Thoracic aorta (tissue), 2 donors: Measurements from ENCODE around the gene RBM22. TPM values are rescaled to one million over a fixed set of nuclear protein-coding genes. Genes with fewer than 3 reads are reported as not detected.

Experiments used
- ATAC-seq: fragments of 150-250 bp; one replicate; pipeline ENCODE4 v1.8.0; 2017; ENCODE audit warnings: low read depth; ENCODE audit not compliant: insufficient number of reproducible peaks, low FRiP score
- DNase-seq: peaks from one replicate; pipeline ENCODE4 v3.0.0-alpha.2; 2020; ENCODE audit warnings: low spot score
- H3K27ac ChIP-seq, 2 donors: fragments of 200-600 bp; sonication (generic); 1 replicate in 1 of 2; 2 replicates in 1 of 2; pipeline ENCODE4 v1.5.1; 2016; ENCODE audit warnings: mild to moderate bottlenecking in 2 of 2, moderate library complexity in 2 of 2
- H3K27me3 ChIP-seq: fragments of 200-600 bp; sonication (generic); replicated peaks from 2 replicates; pipeline ENCODE4 v1.6.0; 2016; ENCODE audit warnings: mild to moderate bottlenecking; ENCODE audit not compliant: insufficient read depth
- H3K36me3 ChIP-seq: fragments of 200-600 bp; sonication (generic); one replicate; pipeline ENCODE4 v1.5.1; 2016
- H3K4me1 ChIP-seq, 2 donors: fragments of 200-600 bp; sonication (generic); 1 replicate in 1 of 2; 2 replicates in 1 of 2; pipeline versions ENCODE4 v1.5.1 to v1.6.0; 2016; ENCODE audit warnings: low read depth in 2 of 2, mild to moderate bottlenecking in 1 of 2; ENCODE audit not compliant: control insufficient read depth in 1 of 2
- H3K4me3 ChIP-seq: fragments of 200-600 bp; sonication (generic); 2 replicates; pipeline ENCODE4 v1.5.1; 2016; ENCODE audit warnings: mild to moderate bottlenecking
- H3K9me3 ChIP-seq: fragments of 200-600 bp; sonication (generic); 2 replicates; pipeline ENCODE4 v1.5.1; 2016
- CTCF ChIP-seq: fragments of 200-600 bp; sonication (generic); IDR thresholded peaks from one replicate; pipeline ENCODE4 v1.5.1; 2019; ENCODE audit warnings: antibody characterized with exemption
- total RNA-seq, 2 donors: library from RNA; depleted of rRNA; stranded (reverse); fragments of >200 nt; gene quantifications; one replicate each; pipeline versions ENCODE4 v1.1.0 to v1.2.3, GENCODE V29; 2016

RBM22 gene
- total RNA-seq, 2 donors from 2014 or later, result 37.8 to 46.5 TPM

DNA sequence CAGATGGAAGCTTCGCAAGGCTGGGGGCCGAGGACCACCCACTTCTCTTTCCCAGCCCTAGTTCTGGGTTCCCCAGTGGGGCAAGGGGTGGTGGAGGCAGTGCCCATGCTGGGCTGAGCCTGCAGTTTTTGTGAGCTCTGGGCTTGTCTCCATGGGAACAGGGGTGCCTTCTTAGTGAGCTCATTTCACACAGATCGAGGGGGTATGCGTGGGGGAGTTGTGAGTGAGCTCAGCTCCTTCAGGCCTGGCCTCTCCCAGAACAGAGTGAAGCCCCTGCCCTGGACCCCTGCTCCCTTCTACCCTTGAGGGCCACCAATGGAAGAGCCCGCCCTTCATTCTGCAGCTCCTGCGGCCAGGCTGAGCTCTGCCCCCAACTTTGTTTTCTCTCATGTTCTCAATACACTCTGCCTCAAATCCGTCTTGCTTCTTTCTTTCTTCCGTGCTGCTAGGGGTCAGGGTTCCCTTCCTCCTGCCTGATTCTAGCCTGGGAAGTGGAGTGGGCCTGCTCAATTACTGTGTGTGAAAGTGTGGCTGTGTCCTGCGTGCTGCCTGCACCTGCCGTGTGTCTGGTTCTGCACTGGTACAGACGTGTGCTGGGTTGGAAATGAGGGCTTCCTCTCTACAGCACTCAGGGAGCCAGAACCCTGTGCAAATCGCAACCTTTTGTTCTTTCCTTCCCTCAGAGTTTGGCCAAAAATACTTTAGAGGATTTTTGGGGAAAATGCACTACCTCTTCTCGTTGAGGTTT, 48.8 kb downstream of the RBM22 start:
- Histone ChIP-seq H3K9me3 (no peaks in the 10 kb centered on the region), H3K4me3 (no peak overlapping the region), H3K27ac (peak overlapping the region; percentile 75 to 98), H3K4me1 (peaks cover 55 to 84% of the 10 kb centered on the region in 2 donors), H3K36me3 (peaks cover 43% of the 10 kb centered on the region), H3K27me3 (no peaks in the 10 kb centered on the region)
- no peak for DNase-seq
- no peak for ATAC-seq
- TF ChIP-seq CTCF, result no peak

DNA sequence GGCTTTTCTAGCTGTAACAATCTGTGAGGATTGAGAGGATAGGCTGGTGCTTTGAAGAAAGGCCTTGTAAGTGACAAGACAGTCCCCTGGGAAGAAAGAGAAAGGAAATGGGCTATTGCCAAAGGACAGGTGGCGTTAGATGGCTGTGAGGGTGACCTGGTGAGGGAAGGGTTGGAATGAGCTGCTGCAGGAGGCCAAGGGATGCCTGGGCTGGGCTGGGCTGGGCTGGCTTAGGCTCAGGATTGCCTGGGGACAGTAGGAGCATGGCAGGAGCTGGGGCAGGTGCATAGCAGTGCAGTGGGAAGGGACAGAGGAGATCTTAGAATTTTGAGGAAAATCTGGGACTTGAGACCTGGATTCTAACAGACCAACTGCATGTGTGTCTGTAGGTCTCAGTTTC, 49.5 kb downstream of the RBM22 start:
- Histone ChIP-seq H3K4me1 (peaks cover 56 to 87% of the 10 kb centered on the region in 2 donors), H3K27me3 (no peaks in the 10 kb centered on the region), H3K4me3 (no peak overlapping the region), H3K27ac (peak overlapping the region; percentile 75 to 98), H3K36me3 (peaks cover 43% of the 10 kb centered on the region), H3K9me3 (no peaks in the 10 kb centered on the region)
- DNase-seq (no peak), ATAC-seq (no peak)
- no peak for TF ChIP-seq CTCF

DNA sequence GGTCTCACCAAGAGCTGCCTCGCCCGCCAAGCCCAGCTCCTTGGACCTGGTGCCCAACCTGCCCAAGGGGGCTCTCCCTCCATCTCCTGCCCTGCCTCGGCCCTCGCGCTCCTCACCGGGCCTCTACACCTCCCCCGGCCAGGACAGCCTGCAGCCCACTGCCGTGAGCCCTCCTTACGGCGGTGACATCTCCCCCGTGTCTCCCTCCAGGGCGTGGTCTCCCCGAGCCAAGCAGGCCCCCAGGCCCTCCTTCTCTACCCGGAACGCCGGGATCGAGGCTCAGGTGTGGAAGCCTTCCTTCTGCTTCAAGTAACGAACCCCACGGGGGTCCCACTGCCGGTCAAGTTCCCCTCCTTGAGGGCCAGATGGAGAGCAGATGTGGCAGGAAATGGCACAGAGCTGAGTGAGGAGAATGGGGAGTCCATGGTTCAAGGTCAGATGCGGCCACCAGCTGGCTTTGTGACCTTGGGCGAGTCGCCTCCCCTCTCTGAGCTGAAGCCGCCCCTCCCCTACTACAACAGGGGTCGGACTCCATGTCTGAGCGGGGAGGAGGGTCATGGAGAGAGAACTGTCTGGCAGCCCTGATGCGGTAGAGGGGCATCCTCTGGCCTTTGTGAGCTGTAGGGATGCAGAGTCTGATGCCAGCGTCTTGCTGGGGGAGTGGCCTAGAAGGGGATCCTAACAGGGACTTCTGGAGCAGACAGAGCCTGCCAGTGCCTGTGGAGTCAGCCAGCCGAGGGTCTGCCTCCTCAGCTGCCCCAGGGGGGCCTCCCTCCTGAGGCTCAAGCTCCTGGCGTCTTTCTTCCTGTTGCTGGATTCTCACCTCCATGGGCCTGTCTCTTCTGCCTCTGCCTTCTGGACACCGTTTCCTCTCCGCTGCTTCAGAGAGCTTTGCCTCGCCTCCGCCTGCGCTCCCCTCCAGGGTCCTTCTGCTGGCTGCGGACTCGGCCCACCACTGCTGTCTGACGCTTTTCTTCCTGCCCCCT, 50.5 kb downstream of the RBM22 start:
- ATAC-seq, result no peak
- Histone ChIP-seq H3K9me3 (no peaks in the 10 kb centered on the region), H3K36me3 (peaks cover 43% of the 10 kb centered on the region), H3K4me3 (no peak overlapping the region), H3K4me1 (peaks cover 63 to 87% of the 10 kb centered on the region in 2 donors), H3K27ac (peak overlapping the region; percentile 75 to 98), H3K27me3 (no peaks in the 10 kb centered on the region)
- TF ChIP-seq CTCF, result no peak
- no peak for DNase-seq

DNA sequence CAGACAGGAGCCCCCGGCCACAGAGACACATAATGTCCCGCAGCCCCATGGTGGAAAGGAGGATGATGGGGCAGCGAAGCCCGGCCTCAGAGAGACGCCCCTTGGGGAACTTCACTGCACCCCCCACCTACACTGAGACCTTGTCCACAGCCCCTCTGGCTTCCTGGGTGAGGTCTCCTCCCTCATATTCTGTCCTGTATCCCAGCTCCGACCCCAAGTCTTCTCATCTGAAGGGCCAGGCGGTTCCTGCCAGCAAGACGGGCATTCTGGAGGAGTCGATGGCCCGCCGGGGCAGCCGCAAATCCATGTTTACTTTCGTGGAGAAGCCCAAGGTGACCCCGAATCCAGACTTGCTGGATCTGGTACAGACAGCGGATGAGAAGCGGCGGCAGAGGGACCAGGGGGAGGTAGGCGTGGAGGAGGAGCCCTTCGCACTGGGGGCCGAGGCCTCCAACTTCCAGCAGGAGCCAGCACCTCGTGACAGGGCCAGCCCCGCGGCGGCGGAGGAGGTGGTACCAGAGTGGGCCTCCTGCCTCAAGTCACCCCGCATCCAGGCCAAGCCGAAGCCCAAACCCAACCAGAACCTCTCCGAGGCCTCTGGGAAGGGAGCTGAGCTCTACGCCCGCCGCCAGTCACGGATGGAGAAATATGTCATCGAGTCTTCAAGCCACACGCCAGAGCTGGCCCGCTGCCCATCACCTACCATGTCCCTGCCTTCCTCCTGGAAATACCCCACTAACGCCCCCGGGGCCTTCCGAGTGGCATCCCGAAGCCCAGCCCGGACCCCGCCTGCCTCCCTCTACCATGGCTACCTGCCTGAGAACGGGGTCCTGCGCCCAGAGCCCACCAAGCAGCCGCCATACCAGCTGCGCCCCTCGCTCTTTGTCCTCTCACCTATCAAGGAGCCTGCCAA, 51.5 kb downstream of the RBM22 start:
- no peaks in the 10 kb centered on the region for H3K27me3 ChIP-seq
- H3K4me1 ChIP-seq, result peaks cover 73 to 94% of the 10 kb centered on the region in 2 donors
- peak overlapping the region; percentile 20 for H3K4me3 ChIP-seq
- DNase-seq (no peak), ATAC-seq (peak; percentile 9)
- peaks cover 43% of the 10 kb centered on the region for H3K36me3 ChIP-seq
- no peaks in the 10 kb centered on the region for H3K9me3 ChIP-seq
- TF ChIP-seq CTCF, result no peak
- peak overlapping the region; percentile 75 to 98 for H3K27ac ChIP-seq
